Mesothelial cell of epicardium (in vitro differentiated cells): ENCODE results near the gene ITPR1. TPM values are rescaled to one million over a fixed set of nuclear protein-coding genes. Genes with fewer than 3 reads are reported as not detected.

Experiments
- DNase-seq, 2 experiments: peaks; one replicate each; pipeline ENCODE4 v3.0.0; 2021; ENCODE audit warnings: low spot score in 2 of 2; ENCODE audit not compliant: unreplicated experiment in 2 of 2
- H3K27ac Mint-ChIP-seq: 2 replicates; pipeline ENCODE4 v1.8.0; 2021; ENCODE audit warnings: mixed read lengths
- H3K27me3 Mint-ChIP-seq: 2 replicates; pipeline ENCODE4 v1.8.0; 2021; ENCODE audit warnings: low read depth, mixed read lengths
- H3K36me3 Mint-ChIP-seq: 2 replicates; pipeline ENCODE4 v1.8.0; 2021; ENCODE audit warnings: mixed read lengths
- H3K4me1 Mint-ChIP-seq: 2 replicates; pipeline ENCODE4 v1.8.0; 2021; ENCODE audit warnings: mixed read lengths
- H3K4me3 Mint-ChIP-seq: 2 replicates; pipeline ENCODE4 v1.8.0; 2021; ENCODE audit warnings: mild to moderate bottlenecking, moderate library complexity, mixed read lengths
- H3K9me3 Mint-ChIP-seq: 2 replicates; pipeline ENCODE4 v1.8.0; 2021; ENCODE audit warnings: mixed read lengths
- CTCF ChIP-seq: fragments of 200-600 bp; sonication (generic); IDR thresholded peaks from one replicate; pipeline ENCODE4 v1.5.0; 2021; ENCODE audit warnings: antibody characterized with exemption; ENCODE audit not compliant: unreplicated experiment
- total RNA-seq: library from RNA; stranded (reverse); gene quantifications from 3 replicates; pipeline ENCODE4 v1.2.1, GENCODE V29; 2021

The ITPR1 gene
- total RNA-seq, 1 donor from 2014 or later: 21.3 TPM

DNA sequence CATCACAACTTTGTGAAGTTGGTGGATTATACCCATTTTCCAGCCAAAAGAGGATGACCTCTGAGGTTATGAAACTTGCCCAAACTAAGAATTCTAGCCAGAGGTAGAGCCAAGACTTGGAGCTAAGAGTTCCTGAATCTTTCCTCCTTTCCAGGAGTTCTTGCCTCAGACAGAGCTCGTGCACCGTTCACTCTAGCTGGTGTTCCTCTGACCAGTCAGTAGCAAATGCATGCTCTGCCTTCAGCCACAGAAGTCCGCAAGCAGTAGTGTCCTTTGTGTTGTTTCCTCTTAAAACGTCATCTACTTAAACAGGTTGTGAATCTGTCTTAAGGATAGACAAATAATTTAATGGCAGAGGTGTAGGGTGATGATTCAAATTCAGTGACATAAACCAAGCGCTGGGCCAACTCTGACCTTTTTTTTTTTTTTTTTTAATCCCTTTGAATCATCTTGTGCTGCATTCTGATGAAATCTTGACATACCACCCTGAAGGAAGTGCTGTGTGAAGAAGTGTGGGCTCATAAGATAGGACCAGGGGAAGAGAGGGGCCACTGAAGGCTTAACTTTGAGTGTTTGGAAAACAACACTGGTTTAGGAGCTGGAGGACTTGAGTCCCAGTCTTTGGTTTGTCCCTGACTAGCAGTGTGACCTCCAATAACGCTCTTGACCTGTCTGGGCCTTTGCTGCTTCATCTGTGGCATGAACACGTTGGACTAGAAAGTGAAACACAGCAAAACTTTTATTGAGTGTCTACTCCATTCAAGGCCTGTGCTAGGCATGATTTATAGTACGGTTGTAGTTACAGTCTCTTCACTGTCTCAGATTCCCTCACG is 53.4 kb downstream of the ITPR1 start:
- H3K27ac Mint-ChIP-seq: no peak overlapping the region
- H3K4me1 Mint-ChIP-seq: peaks cover 30% of the 10 kb centered on the region
- no peaks in the 10 kb centered on the region for H3K36me3 Mint-ChIP-seq

DNA sequence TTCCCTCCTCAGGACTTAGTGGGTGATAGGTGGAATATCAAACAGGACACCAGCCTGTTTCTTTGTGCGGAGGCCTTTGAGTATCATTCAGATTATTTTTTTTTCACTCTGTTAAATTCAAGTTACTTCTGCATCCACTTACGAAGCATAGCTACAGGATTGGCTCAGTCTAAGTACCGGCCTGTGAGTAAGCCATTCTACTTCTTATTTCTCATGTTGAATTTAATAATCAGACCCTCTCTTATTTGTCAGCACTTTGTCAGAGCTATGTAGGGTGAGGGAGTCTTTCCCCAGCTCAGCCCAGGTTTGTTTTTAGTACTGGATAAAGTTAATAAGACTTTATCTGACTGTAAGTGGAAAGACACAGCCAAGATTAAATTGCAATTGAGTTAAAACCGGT is 54.7 kb downstream of the ITPR1 start:
- no peak for TF ChIP-seq CTCF
- Mint-ChIP-seq H3K4me3 (no peak overlapping the region), H3K27ac (peak overlapping the region; percentile 57), H3K36me3 (no peaks in the 10 kb centered on the region), H3K27me3 (peaks cover 9% of the 10 kb centered on the region), H3K4me1 (peaks cover 37% of the 10 kb centered on the region), H3K9me3 (no peaks in the 10 kb centered on the region)
- DNase-seq: no peak

More for the DNA sequence above, 53.4 kb downstream of the ITPR1 start:
- TF ChIP-seq CTCF: no peak
- DNase-seq: no peak
- Mint-ChIP-seq H3K9me3 (peaks cover 3% of the 10 kb centered on the region), H3K4me3 (no peak overlapping the region), H3K27me3 (peaks cover 9% of the 10 kb centered on the region)

- DNase-seq: no peak
- no peaks in the 10 kb centered on the region for H3K36me3 Mint-ChIP-seq
- H3K9me3 Mint-ChIP-seq: no peaks in the 10 kb centered on the region
- no peak overlapping the region for H3K27ac Mint-ChIP-seq
- H3K4me1 Mint-ChIP-seq: peaks cover 37% of the 10 kb centered on the region
- H3K4me3 Mint-ChIP-seq: no peak overlapping the region
- H3K27me3 Mint-ChIP-seq: peaks cover 6% of the 10 kb centered on the region
- TF ChIP-seq CTCF: no peak
Measured at GRCh38 chr3:4548356-4548755, 55.2 kb downstream of the ITPR1 start.

GRCh38 chr3:4548780-4549179 is 55.6 kb downstream of the ITPR1 start:
- Mint-ChIP-seq H3K27me3 (peaks cover 6% of the 10 kb centered on the region), H3K27ac (no peak overlapping the region), H3K9me3 (no peaks in the 10 kb centered on the region), H3K4me1 (peaks cover 37% of the 10 kb centered on the region), H3K4me3 (no peak overlapping the region), H3K36me3 (no peaks in the 10 kb centered on the region)
- DNase-seq: no peak
- TF ChIP-seq CTCF: no peak

DNA sequence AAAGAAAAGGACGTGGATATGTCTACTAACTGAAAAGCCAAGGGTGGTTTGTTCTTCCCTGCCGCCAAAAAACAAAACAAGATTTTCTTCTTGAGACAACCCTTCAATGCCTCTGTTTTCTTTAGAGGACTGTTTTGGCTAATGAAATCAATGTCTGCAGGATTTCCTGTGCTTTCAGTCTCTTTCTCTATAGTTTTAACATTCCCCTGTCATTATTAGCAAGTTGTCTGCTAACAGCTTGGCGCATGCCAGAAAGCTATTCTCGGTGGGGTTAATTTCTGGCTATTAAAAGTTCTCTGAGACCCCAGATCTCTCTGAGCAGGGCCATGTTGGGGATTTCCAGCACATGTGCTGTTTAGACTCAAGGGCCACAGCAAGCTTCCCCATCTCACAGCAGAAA is 56.7 kb downstream of the ITPR1 start:
- H3K27me3 Mint-ChIP-seq: peaks cover 11% of the 10 kb centered on the region
- DNase-seq: no peak
- H3K36me3 Mint-ChIP-seq: no peaks in the 10 kb centered on the region
- H3K4me3 Mint-ChIP-seq: no peak overlapping the region
- H3K9me3 Mint-ChIP-seq: no peaks in the 10 kb centered on the region
- peak overlapping the region; percentile 5 for H3K27ac Mint-ChIP-seq
- no peak for TF ChIP-seq CTCF
- peaks cover 37% of the 10 kb centered on the region for H3K4me1 Mint-ChIP-seq
